Measurements from ENCODE around the gene RENBP.

The RENBP gene

GRCh38 chrX:153970357-153971123, 26.1 kb upstream of the RENBP start:
- peak; percentile 58 for DNase-seq (ENCODE audit: low read depth)

- DNase-seq (ENCODE audit: low read depth), result peak; percentile 30
Measured at GRCh38 chrX:153969904-153970356, 25.5 kb upstream of the RENBP start.

GRCh38 chrX:153969125-153969903, 24.9 kb upstream of the RENBP start:
- DNase-seq (ENCODE audit: low read depth), result no peak

GRCh38 chrX:153968754-153969124, 24.3 kb upstream of the RENBP start:
- DNase-seq (ENCODE audit: low read depth), result no peak

- DNase-seq (ENCODE audit: low read depth), result no peak
Measured at GRCh38 chrX:153968255-153968654, 23.8 kb upstream of the RENBP start.

GRCh38 chrX:153967536-153968224, 23.2 kb upstream of the RENBP start:
- no peak for DNase-seq (ENCODE audit: low read depth)

GRCh38 chrX:153966841-153967535, 22.5 kb upstream of the RENBP start:
- peak; percentile 25 for DNase-seq (ENCODE audit: low read depth)

GRCh38 chrX:153966283-153966688, 21.8 kb upstream of the RENBP start:
- no peak for DNase-seq (ENCODE audit: low read depth)

- DNase-seq (ENCODE audit: low read depth), result no peak
Measured at GRCh38 chrX:153965406-153965805, 21.0 kb upstream of the RENBP start.

GRCh38 chrX:153964105-153964504, 19.7 kb upstream of the RENBP start:
- DNase-seq (ENCODE audit: low read depth), result no peak

- DNase-seq (ENCODE audit: low read depth), result no peak
Measured at GRCh38 chrX:153963546-153963945, 19.1 kb upstream of the RENBP start.

- DNase-seq (ENCODE audit: low read depth), result no peak
Measured at GRCh38 chrX:153961292-153961691, 16.8 kb upstream of the RENBP start.

- no peak for DNase-seq (ENCODE audit: low read depth)
Measured at GRCh38 chrX:153960786-153961185, 16.3 kb upstream of the RENBP start.

GRCh38 chrX:153960077-153960476, 15.6 kb upstream of the RENBP start:
- no peak for DNase-seq (ENCODE audit: low read depth)

GRCh38 chrX:153959649-153960048, 15.2 kb upstream of the RENBP start:
- no peak for DNase-seq (ENCODE audit: low read depth)

GRCh38 chrX:153958605-153959004, 14.2 kb upstream of the RENBP start:
- no peak for DNase-seq (ENCODE audit: low read depth)

GRCh38 chrX:153957224-153957623, 12.8 kb upstream of the RENBP start:
- DNase-seq (ENCODE audit: low read depth), result no peak

GRCh38 chrX:153956044-153956907, 11.8 kb upstream of the RENBP start:
- DNase-seq (ENCODE audit: low read depth), result no peak

GRCh38 chrX:153955228-153955732, 10.8 kb upstream of the RENBP start:
- no peak for DNase-seq (ENCODE audit: low read depth)

GRCh38 chrX:153954558-153955227, 10.2 kb upstream of the RENBP start:
- no peak for DNase-seq (ENCODE audit: low read depth)
